GM15510 (cell line): Measurements from ENCODE around the gene FXYD3.

Experiments used
- POLR2A ChIP-seq: IDR thresholded peaks from 3 replicates; pipeline ENCODE4 v1.6.1; 2011; ENCODE audit warnings: borderline replicate concordance; ENCODE audit not compliant: insufficient read length; ENCODE audit errors: extremely low read depth

Gene FXYD3

DNA sequence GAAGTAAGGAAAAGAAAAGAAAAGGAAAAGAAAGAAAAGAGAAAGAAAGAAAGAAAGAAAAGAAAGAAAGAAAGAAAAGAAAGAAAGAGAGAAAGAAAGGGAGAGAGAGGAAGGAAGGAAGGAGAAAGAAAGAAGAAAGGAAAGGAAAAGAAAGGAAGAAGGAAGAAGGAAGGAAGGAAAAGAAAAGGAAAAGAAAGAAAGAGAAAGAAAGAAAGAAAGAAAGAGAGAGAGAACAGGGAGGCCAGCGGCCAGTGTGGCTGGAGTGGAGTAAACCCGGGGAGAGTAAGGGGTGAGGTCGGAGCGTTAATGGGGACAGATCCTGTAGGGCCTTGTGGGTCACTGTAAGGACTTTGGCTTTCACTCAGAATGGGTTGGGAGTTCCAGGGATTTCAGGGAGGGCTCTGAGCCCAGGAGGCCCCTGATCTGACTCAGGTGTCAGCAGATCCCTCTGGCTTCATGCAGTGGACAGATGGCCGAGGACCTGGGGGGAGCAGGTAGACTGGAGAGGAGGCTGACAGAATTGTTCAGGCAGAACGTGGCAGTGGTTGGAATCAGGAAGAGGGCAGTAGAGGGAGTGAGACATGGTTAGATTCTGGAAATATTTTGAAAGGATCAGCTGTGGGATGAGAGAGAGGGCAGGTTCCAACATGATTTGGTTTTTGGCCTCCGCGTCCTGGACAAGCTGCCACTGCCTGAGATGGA is 19.8 kb upstream of the FXYD3 start:
- no peak for TF ChIP-seq POLR2A

DNA sequence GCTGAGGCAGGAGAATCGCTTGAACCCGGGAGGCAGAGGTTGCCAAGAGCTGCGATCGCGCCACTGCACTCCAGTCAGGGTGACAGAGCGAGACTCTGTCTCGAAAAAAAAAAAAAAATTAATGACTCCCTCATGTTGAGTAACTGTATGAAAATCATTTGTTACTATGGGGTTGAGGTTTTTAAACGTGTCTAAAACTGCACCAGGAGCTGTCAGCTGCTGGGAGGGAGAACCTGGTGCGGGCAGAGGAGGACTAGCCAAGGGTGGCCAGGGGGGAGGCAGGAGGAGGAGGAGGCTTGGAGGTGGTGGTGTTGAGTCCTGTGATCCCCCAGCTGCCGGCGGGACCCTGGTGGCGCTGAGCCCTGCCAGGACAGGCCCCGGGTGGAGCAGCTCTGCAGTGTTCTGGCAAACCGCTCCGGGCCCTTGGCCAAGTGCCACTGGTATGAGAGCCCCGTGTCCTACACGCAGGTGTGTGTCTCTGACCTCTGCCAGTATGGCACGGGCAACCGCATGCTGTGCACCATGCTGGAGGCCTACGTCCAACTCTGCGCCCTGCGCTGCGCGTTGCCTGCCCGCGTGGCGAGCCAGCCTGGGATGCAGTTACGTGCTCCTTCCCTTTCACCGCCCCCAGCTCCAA is 17.1 kb upstream of the FXYD3 start:
- no peak for TF ChIP-seq POLR2A

DNA sequence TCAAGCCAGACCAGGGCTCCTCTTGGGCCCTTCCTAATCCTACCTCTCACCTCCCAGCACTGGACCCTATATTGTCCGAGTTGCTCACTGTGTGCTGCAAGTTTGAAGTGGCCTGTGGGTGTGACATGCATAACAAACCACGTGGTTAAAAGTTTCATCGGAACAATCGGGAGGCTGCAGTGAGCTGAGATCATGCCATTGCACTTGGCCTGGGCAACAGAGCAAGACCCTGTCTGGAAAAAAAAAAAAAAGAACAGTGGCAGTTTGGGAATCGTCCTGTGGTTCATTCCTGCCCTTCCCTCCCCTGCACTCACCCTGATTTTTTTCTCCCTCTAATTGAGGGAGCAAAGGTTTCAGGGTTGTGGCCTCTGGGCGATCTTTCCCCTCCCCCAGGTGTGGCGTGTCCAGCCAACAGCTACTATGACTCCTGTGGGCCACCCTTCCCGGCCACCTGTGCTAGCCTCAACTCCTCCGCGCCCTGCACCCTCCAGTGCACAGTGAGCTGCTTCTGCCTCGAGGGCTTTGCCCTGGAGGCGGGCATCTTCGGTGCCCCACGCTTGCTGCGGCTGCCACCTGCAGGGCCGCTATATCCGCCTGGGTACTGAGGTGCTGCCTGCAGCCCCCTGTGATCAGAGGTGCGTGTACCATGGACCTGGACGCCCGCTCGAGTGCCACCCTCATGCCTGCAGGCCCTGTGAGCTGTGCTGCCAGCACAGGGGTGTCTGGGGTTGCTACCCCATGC is 16.3 kb upstream of the FXYD3 start:
- no peak for TF ChIP-seq POLR2A

DNA sequence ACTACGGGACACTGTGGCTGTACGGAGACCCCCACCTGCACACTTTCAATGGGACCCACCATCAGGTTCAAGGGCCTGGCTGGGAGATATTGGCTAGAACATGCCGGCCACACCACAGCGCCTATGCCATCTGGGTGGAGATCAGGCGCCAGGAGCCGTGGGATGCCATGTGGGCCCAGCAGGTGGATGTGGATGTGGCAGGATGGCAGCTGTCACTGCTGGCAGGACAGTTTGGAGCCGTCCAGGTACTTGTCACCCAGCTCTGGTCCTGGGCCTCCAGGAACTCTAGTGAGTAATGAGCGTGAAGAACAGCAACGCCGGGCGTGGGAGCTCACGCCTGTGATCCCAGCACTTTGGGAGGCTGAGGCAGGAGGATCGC is 15.7 kb upstream of the FXYD3 start:
- no peak for TF ChIP-seq POLR2A

DNA sequence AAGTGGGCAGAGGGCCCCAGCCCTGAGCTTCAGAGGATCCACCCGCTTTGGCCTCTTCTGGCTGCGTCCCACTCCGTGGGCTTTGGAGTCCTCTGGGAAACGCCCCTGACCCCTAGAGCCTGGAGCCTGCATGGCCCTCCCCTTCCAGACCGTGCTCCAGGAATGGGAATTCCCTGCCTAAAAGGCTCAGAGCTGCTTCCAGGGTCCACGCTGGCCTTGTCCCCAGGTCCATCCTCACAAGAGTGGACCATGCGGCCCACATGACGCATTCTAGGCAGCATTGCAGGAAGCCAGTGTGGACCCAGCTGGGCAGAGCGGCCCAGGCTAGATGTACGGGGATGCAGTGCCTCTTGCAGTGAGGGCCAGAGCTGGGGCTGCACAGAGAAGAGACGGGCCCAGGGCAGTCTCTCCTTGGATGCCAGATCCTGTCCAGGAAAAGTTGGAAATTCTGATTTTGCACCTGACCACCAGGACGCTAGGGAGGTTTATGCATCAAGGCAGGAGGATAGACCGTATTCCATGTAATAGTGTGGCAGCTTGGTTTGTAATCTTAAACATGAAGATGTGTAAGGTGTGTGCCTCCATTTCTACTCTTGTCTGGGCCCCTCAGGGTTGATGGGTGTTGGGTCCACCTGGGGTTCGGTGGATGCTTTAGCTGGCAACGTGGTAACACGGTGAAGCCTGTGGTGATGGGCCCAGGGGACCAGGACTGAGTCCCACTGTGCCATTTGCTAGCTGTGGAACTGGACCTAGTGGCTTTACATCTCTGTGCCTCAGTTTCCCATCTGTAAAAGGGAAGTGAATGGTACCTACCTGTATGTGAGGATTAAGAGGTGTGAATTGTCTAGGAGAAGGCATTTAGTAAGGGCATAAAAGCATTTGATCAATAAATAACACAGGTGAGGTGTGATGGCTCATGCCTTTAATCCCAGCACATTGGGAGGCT is 14.8 kb upstream of the FXYD3 start:
- no peak for TF ChIP-seq POLR2A

DNA sequence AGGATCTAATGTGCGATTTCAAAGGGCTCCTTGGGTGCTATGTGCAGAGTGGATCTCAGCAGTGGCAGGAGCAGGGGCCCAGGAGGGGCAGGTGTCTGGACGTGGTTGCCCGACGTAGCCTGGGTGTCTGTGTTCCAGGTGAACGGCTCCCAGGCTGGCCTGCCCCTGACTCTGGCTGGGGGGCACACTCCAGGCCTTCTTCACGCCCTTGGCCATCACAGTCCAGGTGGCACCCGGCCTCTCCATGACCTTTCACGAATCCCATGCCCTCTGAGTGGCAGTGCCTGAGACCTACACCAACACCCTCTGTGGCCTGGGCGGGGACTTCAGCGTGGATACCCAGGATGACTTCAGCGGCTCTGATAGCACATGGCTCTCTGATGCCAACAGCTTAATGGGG is 11.3 kb upstream of the FXYD3 start:
- no peak for TF ChIP-seq POLR2A

DNA sequence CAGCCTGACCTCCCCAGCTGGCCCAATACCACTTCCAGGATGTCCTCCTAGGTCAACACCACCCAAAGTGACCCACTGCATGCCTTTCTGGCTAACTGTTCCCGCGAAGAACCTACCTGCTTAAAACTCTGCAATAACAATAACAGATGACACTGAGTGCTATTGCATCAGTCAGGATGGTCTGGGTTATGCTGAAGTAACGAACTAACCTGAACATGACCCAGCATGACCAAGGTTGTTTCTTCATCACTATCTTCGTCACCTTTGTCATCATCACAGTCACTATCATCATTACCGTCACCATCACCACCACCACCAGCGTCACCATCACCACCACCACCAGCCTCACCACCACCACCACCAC is 10.6 kb upstream of the FXYD3 start:
- TF ChIP-seq POLR2A, result no peak

DNA sequence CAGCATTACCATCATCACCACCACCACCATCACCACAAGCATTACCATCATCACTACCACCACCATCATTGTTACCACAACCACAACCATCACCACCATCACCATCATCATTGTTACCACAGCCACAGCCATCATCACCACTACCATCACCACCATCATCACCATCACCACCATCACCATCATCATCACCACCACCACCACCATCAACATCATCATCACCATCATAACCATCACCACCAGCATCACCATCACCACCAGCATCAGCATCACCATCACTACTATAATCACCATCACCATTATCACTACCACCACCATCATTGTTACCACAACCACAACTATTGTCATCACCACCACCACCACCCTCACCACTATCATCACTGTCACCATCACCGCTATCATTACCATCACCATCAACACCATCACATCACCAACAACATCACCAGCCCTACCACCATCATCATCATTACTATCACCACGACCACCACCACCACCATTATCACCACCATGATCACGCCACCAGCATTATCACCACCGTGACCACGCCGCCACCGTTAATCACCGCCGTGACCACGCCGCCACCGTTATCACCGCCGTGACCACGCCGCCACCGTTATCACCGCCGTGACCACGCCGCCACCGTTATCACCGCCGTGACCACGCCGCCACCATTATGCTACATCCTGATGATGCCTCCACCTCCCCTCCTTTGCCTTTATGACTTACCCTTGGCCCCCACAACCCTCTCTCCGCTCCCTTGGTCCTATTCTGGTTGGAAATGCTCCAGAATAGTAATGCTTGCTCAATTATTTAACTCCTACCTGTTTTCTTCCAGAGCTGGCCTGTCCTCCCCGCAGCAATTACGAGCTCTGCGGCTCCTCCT is 10.0 kb upstream of the FXYD3 start:
- TF ChIP-seq POLR2A, result no peak

DNA sequence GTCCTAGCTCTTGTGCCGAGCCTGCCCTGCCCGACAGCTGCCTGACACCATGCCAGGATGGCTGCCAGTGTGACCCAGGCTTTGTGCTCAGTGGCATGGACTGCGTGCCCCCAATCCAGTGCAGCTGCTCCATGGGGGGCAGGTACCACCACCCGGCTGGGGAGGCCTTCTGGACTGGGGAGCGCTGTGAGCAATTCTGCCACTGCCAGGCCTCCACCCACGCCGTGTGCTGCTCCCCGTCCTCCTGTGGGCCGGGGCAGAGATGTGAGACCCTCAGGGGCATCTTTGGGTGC is 9.4 kb upstream of the FXYD3 start:
- TF ChIP-seq POLR2A, result no peak

DNA sequence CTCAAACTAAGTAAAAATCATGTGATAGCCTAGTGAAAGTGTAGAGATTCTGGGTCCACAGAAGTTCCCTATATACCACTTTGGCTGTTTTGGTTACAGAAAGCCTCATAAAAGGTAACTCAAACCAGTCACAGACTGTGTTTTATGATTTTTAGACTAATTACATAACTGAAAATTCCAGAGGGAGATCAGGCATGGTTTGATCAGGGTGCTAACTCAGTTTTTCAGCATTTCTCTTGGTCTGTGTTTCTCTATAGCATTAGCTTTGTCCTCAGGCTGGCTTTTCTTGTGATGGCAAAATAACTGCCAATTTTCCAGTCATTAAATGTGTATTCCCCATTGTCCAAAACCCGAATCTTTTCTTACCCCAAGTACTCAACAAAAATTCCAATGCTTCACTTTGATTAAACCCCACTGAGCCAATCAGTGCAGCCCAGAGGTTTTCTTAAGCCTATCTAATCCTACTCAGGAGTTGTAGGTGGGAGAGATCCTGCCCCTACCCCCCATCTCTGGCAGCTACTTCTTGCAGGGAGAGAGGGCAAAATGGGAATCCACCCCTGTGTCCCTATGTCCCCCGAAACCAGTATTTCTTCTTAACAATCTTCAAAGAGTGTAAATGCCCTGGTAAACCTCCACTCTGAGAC is 8.6 kb upstream of the FXYD3 start:
- no peak for TF ChIP-seq POLR2A

DNA sequence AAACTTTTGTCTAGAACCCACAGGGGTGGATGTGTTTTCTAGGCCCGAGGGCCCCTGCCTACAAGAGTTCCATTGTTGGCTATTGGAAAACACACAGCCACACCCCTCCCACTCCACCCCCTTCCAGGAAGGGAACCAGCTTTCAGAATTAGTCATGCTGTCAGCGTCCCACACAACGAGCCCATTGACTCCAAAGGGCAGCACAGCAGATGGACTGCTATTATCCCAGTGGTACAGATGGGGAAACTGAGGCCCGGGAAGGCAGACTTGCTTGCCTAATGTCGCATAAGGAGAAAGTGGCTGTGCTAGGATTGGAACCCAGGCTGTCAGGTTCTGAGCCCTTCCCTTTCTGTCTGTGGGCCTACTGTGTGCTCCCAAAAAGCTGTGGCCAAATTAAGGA is 8.1 kb upstream of the FXYD3 start:
- no peak for TF ChIP-seq POLR2A

DNA sequence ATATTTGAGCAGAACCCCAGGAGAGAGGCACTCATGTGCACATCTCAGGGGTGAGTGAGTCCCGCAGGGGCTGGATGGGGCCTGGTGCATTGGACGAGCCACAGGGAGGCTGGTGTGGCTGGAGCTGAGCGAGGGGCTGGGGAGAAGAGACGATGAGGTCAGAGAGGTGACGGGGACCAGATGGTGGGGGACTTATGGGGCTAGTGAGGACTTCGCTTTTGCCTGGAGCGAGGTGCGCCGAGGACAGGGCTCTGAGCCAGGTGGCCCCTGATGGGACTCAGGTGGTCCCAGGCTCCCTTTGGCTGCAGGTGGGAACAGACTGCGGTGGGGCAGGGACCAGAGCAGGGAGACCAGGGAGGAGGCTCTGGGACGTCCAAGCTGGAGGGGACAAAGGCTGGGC is 6.9 kb upstream of the FXYD3 start:
- TF ChIP-seq POLR2A, result no peak

DNA sequence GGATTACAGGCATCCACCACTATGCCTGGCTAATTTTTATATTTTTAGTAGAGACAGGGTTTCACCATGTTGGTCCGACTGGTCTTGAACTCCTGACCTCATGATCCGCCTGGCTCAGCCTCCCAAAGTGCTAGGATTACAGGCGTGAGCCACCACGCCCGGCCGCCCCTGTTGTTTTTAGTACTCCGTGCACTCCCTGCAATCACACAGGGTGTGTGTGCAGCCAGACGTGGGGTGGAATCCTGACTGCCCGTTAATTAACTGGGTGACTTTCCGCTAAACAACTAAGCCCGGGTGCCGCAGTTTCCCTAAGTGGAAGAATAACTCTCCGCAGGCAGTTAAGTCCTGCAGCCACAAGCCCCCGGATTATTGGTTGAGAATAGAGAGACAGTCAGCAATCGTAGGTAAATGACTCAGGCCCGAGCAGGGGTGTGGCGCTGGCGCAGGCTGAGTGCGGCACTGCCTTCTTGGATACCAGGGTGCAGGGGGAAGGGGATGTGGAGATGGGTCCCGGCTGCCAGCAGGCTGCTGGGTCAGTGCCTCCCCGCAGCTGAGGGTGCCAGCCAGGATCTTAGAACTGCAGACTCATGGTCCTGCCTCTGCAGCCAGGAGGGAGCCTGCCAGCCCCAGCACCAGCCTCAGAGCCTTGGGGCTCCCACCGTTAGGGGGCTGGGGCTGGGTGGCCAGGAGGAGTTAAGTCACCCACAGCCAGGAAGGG is 6.1 kb upstream of the FXYD3 start:
- TF ChIP-seq POLR2A, result no peak
